NCI-H146 (cell line): ENCODE data around the gene RASSF4.

Experiments used
- DNase-seq: peaks from one replicate; lab custom pipeline; 2025; lab: John Stamatoyannopoulos, UW

Gene RASSF4

GRCh38 chr10:44988957-44989585 is 29.5 kb downstream of the RASSF4 start:
- peak; percentile 78 for DNase-seq

DNA sequence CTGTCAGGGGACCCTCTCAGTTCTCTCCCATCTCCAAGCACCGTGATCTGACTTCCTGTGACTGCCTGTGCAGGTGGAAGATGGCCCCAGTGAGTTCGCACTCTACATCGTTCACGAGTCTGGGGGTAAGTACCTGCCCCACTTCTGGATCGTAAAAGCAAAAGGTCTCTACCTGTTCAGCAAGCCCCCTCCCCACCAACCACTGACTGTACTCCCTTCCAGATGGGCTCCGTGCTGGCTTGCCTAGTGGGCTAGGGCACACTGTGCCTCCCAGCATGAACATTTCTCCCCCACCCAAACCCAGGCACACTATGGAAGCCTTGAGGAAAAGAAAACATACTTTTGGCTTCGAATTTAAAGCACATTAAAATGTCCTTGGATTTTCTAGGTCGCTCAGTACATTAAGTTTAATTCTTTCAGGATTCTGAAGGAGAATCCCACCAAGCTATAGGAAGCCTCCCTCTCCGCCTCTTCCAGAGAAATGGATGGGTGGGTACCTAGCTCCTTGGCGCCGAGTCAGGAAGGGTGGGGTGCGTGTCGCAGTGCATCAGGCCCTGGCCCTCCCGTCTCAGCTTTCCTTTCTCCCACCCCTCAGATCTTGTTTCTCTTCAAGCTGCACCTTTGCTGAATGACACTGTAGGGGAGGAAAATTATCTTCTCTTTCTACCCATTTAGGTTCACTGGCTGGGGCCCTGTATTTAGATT is 30.1 kb downstream of the RASSF4 start:
- no peak for DNase-seq

GRCh38 chr10:44990302-44990655 is 30.7 kb downstream of the RASSF4 start:
- DNase-seq = peak; percentile 36

- DNase-seq = no peak
Measured at GRCh38 chr10:44990965-44991364, 31.4 kb downstream of the RASSF4 start.

DNA sequence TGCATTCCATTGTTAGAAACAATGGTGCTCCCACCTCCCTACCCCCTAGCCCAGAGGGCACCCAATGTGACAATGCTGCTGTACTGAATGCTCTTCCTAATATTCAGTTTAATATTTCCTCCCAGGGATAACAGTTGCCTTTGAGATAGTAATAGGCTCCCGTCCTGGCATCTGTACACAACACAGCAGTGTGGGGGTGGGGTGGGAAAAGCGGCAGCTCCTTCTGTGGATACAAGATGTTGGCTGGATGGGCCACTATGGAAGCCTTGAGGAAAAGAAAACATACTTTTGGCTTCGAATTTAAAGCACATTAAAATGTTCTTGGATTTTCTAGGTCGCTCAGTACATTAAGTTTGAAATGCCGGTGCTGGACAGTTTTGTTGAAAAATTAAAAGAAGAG is 32.0 kb downstream of the RASSF4 start:
- no peak for DNase-seq

- no peak for DNase-seq
Measured at GRCh38 chr10:44992070-44992731, 32.6 kb downstream of the RASSF4 start.

- no peak for DNase-seq
Measured at GRCh38 chr10:44992732-44993225, 33.2 kb downstream of the RASSF4 start.

DNA sequence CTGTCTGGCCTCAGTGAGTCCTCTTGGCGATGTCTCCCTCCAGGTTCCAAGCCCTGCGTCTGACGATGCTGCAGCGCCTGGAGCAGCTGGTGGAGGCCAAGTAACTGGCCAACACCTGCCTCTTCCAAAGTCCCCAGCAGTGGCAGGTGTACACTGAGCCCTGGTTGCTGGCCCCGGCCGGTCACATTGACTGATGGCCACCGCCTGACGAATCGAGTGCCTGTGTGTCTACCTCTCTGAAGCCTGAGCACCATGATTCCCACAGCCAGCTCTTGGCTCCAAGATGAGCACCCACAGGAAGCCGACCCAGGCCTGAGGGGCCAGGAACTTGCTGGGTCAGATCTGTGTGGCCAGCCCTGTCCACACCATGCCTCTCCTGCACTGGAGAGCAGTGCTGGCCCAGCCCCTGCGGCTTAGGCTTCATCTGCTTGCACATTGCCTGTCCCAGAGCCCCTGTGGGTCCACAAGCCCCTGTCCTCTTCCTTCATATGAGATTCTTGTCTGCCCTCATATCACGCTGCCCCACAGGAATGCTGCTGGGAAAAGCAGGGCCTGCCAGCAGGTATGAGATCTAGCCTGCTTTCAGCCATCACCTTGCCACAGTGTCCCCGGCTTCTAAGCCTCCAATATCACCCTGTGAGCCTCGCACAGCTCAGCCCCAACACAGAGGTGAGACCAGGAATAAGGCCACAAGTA is 33.8 kb downstream of the RASSF4 start:
- DNase-seq = peak; percentile 30

- DNase-seq = peak; percentile 35
Measured at GRCh38 chr10:44993922-44994751, 34.5 kb downstream of the RASSF4 start.

DNA sequence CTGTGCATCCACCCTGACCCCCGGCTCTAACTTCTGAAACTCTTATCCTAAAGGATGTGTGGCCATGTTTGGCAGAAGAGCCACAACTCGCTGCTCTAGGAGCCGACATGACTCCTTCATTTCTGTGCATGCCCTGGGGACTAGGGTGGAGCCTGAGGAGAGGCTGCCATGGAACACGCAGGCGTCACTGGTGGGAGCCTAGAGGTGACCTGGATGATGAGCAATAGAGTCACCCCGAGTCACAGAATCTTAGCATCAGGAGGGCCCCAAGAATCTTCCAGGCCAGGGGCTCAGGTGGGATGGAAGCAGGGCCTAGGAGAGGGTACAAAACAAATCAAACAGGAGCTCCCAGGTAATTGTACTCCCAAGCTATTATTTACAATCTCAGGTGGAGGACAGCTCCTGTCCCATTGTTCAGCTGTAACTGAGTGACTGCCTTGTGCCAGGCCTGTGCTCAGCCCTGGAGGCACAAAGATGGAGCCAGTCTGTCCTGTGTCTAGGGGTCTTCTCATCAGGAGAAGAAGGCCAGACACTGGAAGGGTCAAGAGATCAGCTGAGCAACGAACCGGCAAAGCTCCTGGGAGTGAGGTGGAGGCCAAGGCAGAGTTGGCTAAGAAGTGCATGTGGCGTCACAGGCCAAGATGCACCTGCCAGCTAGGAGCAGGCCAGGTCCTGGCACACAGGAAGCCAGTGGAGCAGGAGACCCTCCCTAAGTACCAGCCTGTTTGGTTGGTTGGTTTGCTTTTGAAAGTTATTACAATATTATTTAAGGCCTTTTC is 35.3 kb downstream of the RASSF4 start:
- DNase-seq = no peak

DNA sequence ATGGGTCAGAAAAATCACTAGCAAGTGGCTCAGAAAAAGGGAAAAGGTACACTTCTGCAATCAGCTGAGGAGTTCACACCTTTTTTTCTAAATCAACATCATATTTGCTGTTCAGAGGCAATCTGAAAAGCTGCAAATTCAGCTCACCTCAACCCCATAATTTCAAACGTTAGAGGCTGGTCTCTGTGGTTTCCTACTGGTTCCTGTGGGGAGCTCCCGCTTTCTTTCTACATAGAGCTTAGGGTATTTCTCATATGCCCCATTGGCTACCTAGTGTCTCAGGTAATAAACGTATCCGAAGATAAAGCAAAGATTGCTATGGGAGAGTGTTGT is 35.9 kb downstream of the RASSF4 start:
- DNase-seq = no peak

- no peak for DNase-seq
Measured at GRCh38 chr10:44995914-44996669, 36.5 kb downstream of the RASSF4 start.

- no peak for DNase-seq
Measured at GRCh38 chr10:44997105-44997748, 37.6 kb downstream of the RASSF4 start.

- no peak for DNase-seq
Measured at GRCh38 chr10:44998146-44998631, 38.6 kb downstream of the RASSF4 start.

DNA sequence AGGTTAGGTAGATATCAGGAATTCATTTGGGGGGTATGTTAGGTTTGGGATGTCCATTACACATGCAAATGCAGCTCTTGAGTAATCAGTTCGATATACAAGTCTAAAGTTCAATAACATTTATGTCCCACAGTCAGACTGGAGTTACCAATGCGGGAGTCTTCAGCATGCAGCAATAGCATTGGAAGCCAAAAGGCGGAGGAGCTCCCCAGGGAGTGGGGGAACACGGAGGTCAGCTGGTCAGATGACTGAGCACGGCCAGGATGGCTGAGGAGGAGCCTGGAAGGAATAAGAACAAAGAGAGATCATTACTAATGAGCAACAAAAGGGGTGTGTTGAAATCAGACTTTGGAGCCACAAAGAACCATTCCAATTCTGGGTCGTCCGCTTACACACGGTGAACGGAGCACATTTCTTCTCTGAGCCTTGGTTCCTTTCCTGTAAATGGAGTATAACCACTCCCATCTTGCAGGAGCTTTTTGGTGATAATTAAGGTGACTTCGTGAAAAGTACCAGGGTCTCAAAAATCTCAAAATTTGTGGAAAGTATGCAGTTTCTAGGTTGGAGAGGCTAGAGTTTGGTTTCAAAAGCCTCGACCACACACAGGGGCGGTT is 40.6 kb downstream of the RASSF4 start:
- peak; percentile 28 for DNase-seq

GRCh38 chr10:45000752-45001380 is 41.3 kb downstream of the RASSF4 start, which contains the start of gene ZNF22:
Gene ZNF22 (plus strand): TSS chr10:45000923. CDS start chr10:45003369, 2,446 bp downstream.
- peak; percentile 72 for DNase-seq

DNA sequence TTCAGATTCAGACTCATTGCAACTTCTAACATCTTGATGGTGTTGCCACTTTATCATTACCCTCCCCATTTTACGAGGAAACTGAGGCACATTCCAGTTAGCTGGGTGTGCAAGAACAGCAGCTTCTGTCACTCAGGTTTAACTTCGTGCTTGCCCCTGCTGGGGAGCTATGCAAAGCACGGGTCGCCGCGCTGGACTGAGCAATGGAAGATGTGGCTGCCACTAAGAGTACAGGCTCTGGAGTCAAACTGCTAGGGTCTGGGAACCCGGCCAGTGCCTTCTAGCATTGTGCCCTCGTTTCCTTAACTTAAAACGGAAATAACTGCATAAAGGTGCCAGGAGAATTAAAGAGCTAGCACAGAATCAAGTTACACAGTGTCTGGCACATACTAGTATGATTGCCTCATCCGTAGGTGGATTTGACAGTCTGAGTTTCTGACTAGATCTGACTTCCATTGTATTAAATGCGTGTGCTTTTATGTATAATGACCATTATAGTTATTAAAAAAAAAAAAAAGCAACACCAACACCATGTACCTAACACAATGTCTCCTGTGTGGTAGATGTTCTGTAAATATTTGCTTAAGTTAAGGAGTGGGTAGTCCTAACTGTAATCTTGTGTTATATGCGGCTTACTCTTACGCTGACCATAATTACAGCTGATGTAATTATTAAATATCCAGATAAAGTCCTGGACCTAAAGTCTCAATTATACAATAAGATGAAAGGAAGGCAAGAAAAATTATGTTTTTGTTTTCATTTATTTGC is 42.0 kb downstream of the RASSF4 start:
- peak; percentile 47 for DNase-seq
